Measurements from ENCODE around the gene NAALADL2. TPM values are rescaled to one million over a fixed set of nuclear protein-coding genes. Genes with fewer than 3 reads are reported as not detected.

NAALADL2 gene
- total and polyA plus RNA-seq, 7 donors = 0.56 to 3.3 (median 1.6) TPM

GRCh38 chr3:175335229-175335628 is 476.1 kb downstream of the NAALADL2 start:
- Histone ChIP-seq H3K4me3 (no peak overlapping the region), H3K9me3 (no peaks in the 10 kb centered on the region), H3K4me1 (no peaks in the 10 kb centered on the region), H3K27ac (no peak overlapping the region), H3K36me3 (ENCODE audit: insufficient read depth in 1 of 2, low read depth in 1 of 2) (no peaks in the 10 kb centered on the region), H3K27me3 (ENCODE audit: insufficient read depth in 3 of 3, low read length in 2 of 3) (no peaks in the 10 kb centered on the region)
- WGBS, 3 donors = 84 to 89% (median 87%) methylated on average over 2 of the region's 2 CpGs
- TF ChIP-seq CTCF (IDR thresholded peaks at IDR 0.05) = no peak
- no peak for ATAC-seq
- intact Hi-C loops (cut with DNase I) = no loop called here
- DNase-seq = no peak

DNA sequence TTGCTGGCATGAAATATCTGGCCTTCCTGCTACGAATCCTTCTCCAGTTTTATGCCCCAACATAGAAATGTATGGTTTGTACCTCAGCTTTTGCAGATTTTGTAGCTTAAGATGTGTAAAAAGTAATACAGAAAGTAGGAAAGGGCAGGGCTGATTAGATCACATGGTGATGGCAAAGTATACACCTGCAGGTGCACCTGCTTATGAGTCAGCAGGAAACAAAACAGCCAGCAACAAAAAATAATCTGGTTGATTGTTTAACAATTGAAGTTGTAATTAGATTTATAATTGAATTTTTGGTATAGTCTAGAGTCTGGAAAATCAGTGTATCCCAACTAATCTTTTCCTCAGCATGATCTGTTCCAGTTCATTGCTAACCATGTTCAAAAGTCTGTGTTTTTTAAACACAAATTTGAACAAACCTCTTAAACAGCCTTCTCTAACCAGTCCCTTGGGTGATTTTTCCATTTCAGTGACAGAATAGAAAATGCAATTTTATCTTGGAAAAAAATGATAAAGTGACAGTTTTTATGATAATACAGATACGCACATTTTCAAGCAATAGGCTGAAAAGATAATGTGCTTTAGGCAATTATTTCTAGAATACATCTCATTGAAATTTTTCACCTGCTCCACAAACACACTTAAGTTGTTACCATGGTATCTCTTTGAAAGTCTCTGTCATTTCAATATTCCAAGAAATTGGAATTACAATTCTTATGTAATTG is 477.4 kb downstream of the NAALADL2 start:
- intact Hi-C loops (cut with DNase I) = no loop called here
- Histone ChIP-seq H3K4me1 (no peaks in the 10 kb centered on the region), H3K27ac (no peak overlapping the region), H3K36me3 (ENCODE audit: insufficient read depth in 1 of 2, low read depth in 1 of 2) (no peaks in the 10 kb centered on the region), H3K27me3 (ENCODE audit: insufficient read depth in 3 of 3, low read length in 2 of 3) (no peaks in the 10 kb centered on the region), H3K9me3 (no peaks in the 10 kb centered on the region), H3K4me3 (no peak overlapping the region)
- TF ChIP-seq CTCF (IDR thresholded peaks at IDR 0.05) = no peak
- DNase-seq = no peak
- ATAC-seq = no peak
- WGBS, 3 donors = 86 to 91% (median 89%) methylated on average over 2 of the region's 2 CpGs

DNA sequence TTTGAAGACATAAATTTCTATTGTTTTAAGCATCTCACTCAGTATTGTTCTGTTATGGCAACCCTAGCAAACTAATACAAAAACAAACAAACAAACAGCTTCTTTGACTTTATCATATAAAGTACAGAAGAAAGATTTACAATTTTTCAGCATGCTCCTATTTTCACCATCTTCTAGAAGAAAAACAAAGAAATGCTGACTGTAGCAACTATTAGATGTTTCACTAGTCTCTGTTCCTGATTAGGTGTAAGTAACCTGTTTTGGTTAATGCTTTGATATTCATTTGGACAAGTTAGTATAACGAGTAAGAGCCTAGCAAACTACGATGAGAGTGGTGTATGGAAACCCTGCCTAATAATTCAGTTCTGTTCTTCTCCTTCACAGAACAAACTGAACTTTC is 478.5 kb downstream of the NAALADL2 start:
- ATAC-seq (no peak), DNase-seq (no peak)
- no peak for TF ChIP-seq CTCF (IDR thresholded peaks at IDR 0.05)
- no peaks in the 10 kb centered on the region for H3K36me3 ChIP-seq (ENCODE audit: insufficient read depth in 1 of 2, low read depth in 1 of 2)
- intact Hi-C loops (cut with DNase I) = no loop called here
- no peaks in the 10 kb centered on the region for H3K27me3 ChIP-seq (ENCODE audit: insufficient read depth in 3 of 3, low read length in 2 of 3)
- H3K4me3 ChIP-seq = no peak overlapping the region
- H3K27ac ChIP-seq = no peak overlapping the region
- 79 to 96% (median 95%) methylated on average over 2 of the region's 2 CpGs for WGBS, 3 donors
- H3K9me3 ChIP-seq = no peaks in the 10 kb centered on the region
- H3K4me1 ChIP-seq = no peaks in the 10 kb centered on the region

GRCh38 chr3:175338775-175339535 is 479.8 kb downstream of the NAALADL2 start:
- H3K9me3 ChIP-seq = no peaks in the 10 kb centered on the region
- no peaks in the 10 kb centered on the region for H3K27me3 ChIP-seq (ENCODE audit: insufficient read depth in 3 of 3, low read length in 2 of 3)
- no peaks in the 10 kb centered on the region for H3K36me3 ChIP-seq (ENCODE audit: insufficient read depth in 1 of 2, low read depth in 1 of 2)
- TF ChIP-seq CTCF (IDR thresholded peaks at IDR 0.05) = no peak
- H3K4me3 ChIP-seq = no peak overlapping the region
- intact Hi-C loops (cut with DNase I) = no loop called here
- WGBS, 3 donors = 42 to 61% (median 47%) methylated on average over 7 of the region's 7 CpGs
- H3K4me1 ChIP-seq = no peaks in the 10 kb centered on the region
- H3K27ac ChIP-seq = no peak overlapping the region
- peak in 2 of 4 donors; percentile 41 to 42 for ATAC-seq
- DNase-seq = peak; percentile 12 to 39

Measured in psoas muscle (tissue), 8 donors.